Common myeloid progenitor, CD34-positive (primary cell): Measurements from ENCODE around the gene LYPLAL1. TPM values are rescaled to one million over a fixed set of nuclear protein-coding genes. Genes with fewer than 3 reads are reported as not detected.

Source experiments
- CTCF ChIA-PET: fragments of 350-600 bp; sonication (Branson Sonifier 250); formaldehyde crosslinking; loops from one replicate; lab custom pipeline; 2021; ENCODE audit warnings: antibody characterized with exemption; lab: Charles Lee
- POLR2A ChIA-PET: fragments of 350-600 bp; sonication (Branson Sonifier 250); formaldehyde crosslinking; loops from one replicate; lab custom pipeline; 2021; ENCODE audit warnings: antibody characterized with exemption; lab: Charles Lee
- DNase-seq, 3 donors: peaks; one replicate each; pipeline versions ENCODE4 v3.0.0 to v3.0.0-alpha.2; 2013
- H3K27ac ChIP-seq, 2 experiments: 1 replicate in 1 of 2; 2 replicates in 1 of 2; pipeline ENCODE4 v1.7.0; 2013; ENCODE audit warnings: inconsistent platforms in 2 of 2, low read length in 2 of 2, mild to moderate bottlenecking in 2 of 2, low read depth in 1 of 2, moderate library complexity in 1 of 2; ENCODE audit not compliant: severe bottlenecking in 2 of 2, insufficient read depth in 1 of 2, poor library complexity in 1 of 2
- H3K27me3 ChIP-seq, 5 experiments: replicated peaks in 2 of 5; 1 replicate in 3 of 5; 2 replicates in 2 of 5; pipeline versions ENCODE4 v1.6.1 to v1.7.0; 2013; ENCODE audit warnings: low read length in 4 of 5, mild to moderate bottlenecking in 2 of 5, moderate library complexity in 2 of 5, inconsistent platforms in 1 of 5; ENCODE audit not compliant: insufficient read depth in 5 of 5, control insufficient read depth in 4 of 5
- H3K36me3 ChIP-seq, 4 experiments: 1 replicate in 2 of 4; 2 replicates in 2 of 4; pipeline versions ENCODE4 v1.6.1 to v1.7.0; 2013; ENCODE audit warnings: low read length in 3 of 4, control low read depth in 1 of 4, mild to moderate bottlenecking in 1 of 4; ENCODE audit not compliant: control insufficient read depth in 4 of 4, insufficient read depth in 4 of 4
- H3K4me1 ChIP-seq, 4 experiments: 1 replicate in 3 of 4; 2 replicates in 1 of 4; pipeline versions ENCODE4 v1.6.1 to v1.7.1; 2013; ENCODE audit warnings: low read length in 3 of 4, mild to moderate bottlenecking in 3 of 4, control low read depth in 1 of 4, inconsistent platforms in 1 of 4, moderate library complexity in 1 of 4; ENCODE audit not compliant: control insufficient read depth in 4 of 4, insufficient read depth in 4 of 4; ENCODE audit errors: control extremely low read depth in 1 of 4
- H3K4me3 ChIP-seq, 7 experiments: 1 replicate in 4 of 7; 2 replicates in 3 of 7; pipeline versions ENCODE4 v1.5.1 to v1.7.0; 2013; ENCODE audit warnings: mild to moderate bottlenecking in 7 of 7, low read length in 6 of 7, moderate library complexity in 6 of 7, inconsistent platforms in 2 of 7, low read depth in 2 of 7, control low read depth in 1 of 7; ENCODE audit not compliant: insufficient read depth in 4 of 7, control insufficient read depth in 1 of 7; ENCODE audit errors: extremely low read depth in 1 of 7
- H3K9me3 ChIP-seq, 5 experiments: 1 replicate in 4 of 5; 2 replicates in 1 of 5; pipeline versions ENCODE4 v1.6.1 to v1.7.1; 2013; ENCODE audit warnings: low read length in 4 of 5, mild to moderate bottlenecking in 2 of 5, inconsistent platforms in 1 of 5, low read depth in 1 of 5, moderate library complexity in 1 of 5; ENCODE audit not compliant: control insufficient read depth in 4 of 5, insufficient read depth in 2 of 5; ENCODE audit errors: control extremely low read depth in 1 of 5
- WGBS: methylation state at CpG from one replicate; pipeline ENCODE4 v1.1.5; 2013; ENCODE audit not compliant: insufficient coverage; 5-methylcytosine and 5-hydroxymethylcytosine counted together
- polyA plus RNA-seq: library from polyadenylated mRNA; unstranded; fragments of 120-200 nt; gene quantifications from one replicate; pipeline ENCODE4 v1.2.1, GENCODE V29; 2013

Gene LYPLAL1
- polyA plus RNA-seq = 30.4 TPM

DNA sequence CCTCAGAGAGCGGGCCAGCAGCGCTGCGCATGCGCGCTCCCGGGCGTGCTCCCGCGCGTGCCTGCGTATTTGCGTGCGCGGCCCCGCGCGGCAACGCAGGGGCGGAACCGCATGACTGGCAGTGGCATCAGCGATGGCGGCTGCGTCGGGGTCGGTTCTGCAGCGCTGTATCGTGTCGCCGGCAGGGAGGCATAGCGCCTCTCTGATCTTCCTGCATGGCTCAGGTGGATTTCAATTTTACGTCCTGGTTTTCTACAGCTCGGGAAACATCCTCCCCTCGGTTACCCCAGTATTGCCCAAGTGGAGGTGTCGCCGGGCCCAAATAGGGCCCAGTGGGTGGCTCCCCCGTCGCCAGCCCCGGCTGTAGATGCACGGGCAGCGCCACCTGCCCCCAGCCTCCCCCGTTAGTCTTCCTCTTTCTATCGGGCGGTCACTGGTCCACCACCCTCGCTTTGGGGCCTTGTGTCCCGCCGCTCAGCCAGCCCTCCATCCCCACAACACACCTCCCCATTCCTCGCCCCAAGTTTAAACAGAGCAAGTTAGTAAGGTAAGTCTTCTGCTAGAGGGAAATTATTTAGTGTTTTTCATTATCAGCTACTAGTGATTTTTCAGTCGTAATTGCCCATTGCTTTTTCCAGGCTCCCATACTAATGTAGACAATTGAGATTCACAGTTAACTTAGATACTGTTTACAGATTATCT, at the start of gene LYPLAL1:
Gene LYPLAL1 (plus strand): TSS at position 121 of the 702 bp plus-strand sequence. CDS start 13 bp downstream, at position 134.
- Histone ChIP-seq H3K4me3 (peak within 1 kb of the TSS; percentile 60 to 94 (median 83)), H3K27ac (peak within 1 kb of the TSS; percentile 77 to 90), H3K9me3 (no peaks in the 10 kb centered on the region), H3K27me3 (no peaks in the 10 kb centered on the region), H3K4me1 (peaks cover 9 to 26% (median 12%) of the 10 kb centered on the region in 4 experiments), H3K36me3 (peaks cover 0 to 12% (median 3%) of the 10 kb centered on the region in 4 experiments)
- ChIA-PET CTCF (interaction anchor here (0.9 to 1.5 kb wide), 3 partner anchors 14 to 36 kb away, joined by 3 to 6 read pairs (median 3); no protein-coding TSS in a partner anchor), POLR2A (interaction anchor here (0.6 kb wide), 1 partner anchor 257 kb away, joined by 3 read pairs; no protein-coding TSS in a partner anchor)
- DNase-seq = peak; percentile 89 to 94 (median 93)
- 0% methylated on average over 41 of the region's 48 CpGs for WGBS

DNA sequence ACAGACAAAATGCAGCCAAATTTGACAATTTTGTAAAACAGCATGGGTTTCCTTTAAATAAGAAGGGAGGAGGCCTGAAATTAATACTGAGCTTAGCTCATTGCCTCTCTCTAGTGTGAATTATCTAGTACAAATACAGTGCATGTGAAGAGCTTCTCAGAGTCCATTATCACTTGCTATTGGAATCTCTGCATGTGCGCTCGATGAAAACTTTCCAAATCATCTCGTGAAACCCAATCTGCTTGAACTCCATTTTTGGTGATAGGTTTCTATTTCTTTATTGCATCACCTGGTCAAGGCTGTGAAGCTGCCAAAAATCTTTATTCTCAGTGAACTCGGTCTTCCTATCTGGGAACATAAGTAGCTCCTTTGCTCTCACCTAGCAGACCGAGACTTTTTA, 49.5 kb upstream of the LYPLAL1 start:
- no peaks in the 10 kb centered on the region for H3K9me3 ChIP-seq
- H3K4me1 ChIP-seq = peaks cover 0 to 3% (median 0%) of the 10 kb centered on the region in 4 experiments
- 100% methylated on average over 4 of the region's 5 CpGs for WGBS
- ChIA-PET CTCF (no interaction called here), POLR2A (no interaction called here)
- no peak overlapping the region for H3K27ac ChIP-seq
- H3K27me3 ChIP-seq = no peaks in the 10 kb centered on the region
- no peak overlapping the region for H3K4me3 ChIP-seq
- no peak for DNase-seq
- H3K36me3 ChIP-seq = no peaks in the 10 kb centered on the region

DNA sequence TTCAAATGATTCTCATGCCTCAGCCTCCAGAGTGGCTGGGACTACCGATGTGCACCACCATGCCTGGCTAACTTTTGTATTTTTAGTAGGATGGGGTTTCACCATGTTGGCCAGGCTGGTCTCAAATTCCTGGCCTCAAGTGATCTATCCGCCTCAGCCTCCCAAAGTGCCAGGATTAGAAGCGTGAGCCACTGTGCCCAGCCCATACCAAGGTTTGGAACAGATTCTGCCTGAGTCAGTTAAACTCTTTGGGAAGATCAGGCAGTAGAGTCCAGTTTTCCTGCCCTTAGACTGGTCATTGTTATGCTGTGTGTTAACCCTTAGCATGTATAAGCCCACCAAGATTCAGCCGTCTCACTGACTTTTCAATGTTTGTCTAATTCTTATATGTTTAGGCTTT, 48.3 kb upstream of the LYPLAL1 start:
- Histone ChIP-seq H3K27ac (no peak overlapping the region), H3K9me3 (no peaks in the 10 kb centered on the region), H3K36me3 (no peaks in the 10 kb centered on the region), H3K4me3 (no peak overlapping the region), H3K4me1 (peaks cover 0 to 3% (median 0%) of the 10 kb centered on the region in 4 experiments), H3K27me3 (no peaks in the 10 kb centered on the region)
- WGBS = 97% methylated on average over 3 of the region's 4 CpGs
- CTCF ChIA-PET = interaction anchor here (1.0 kb wide), 1 partner anchor 133 kb away, joined by 3 read pairs; no protein-coding TSS in a partner anchor
- DNase-seq = no peak
- POLR2A ChIA-PET = no interaction called here

DNA sequence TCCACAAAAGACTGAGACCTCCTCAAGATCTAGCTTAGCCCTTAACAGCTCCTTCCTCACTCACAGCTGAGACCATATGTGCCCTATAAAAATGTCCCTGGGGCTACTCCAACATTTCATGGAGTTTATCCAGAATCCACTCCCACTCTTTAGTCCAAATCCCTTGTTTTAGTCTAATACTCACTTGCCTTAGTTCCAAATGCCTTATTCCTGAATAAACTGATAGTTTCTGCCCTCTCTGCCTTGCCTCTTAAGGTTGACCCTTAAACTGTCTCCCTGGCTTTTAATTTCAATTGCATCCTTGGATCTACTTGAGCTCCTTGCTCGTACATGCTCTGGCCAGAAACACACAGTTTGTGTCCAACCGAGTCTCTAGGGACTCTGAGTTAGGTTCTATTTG, 47.3 kb upstream of the LYPLAL1 start:
- Histone ChIP-seq H3K4me3 (no peak overlapping the region), H3K4me1 (no peaks in the 10 kb centered on the region), H3K27me3 (no peaks in the 10 kb centered on the region), H3K27ac (no peak overlapping the region), H3K9me3 (no peaks in the 10 kb centered on the region), H3K36me3 (no peaks in the 10 kb centered on the region)
- WGBS = no CpG with 5 or more reads among the region's 2 CpGs
- ChIA-PET POLR2A (no interaction called here), CTCF (interaction anchor here (1.0 kb wide), 1 partner anchor 132 kb away, joined by 3 read pairs; no protein-coding TSS in a partner anchor)
- no peak for DNase-seq

DNA sequence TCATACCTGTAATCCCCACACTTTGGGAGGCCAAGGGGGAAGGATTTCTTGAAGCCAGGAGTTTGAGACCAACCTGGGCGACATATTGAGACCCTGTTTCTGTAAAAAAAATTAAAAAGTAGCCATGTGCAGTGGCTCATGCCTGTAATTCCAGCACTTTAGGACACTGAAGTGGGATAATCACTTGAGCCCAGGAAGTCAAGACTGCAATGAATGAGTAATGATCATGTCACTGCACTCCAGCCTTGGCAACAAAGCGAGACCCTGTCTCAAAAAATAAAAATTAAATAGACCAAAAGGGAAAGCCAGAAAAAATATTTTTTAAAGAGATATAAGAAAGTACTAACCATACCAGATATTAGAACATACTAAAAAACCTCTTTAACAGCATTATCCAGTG, 44.7 kb upstream of the LYPLAL1 start:
- DNase-seq = no peak
- ChIA-PET CTCF (no interaction called here), POLR2A (no interaction called here)
- Histone ChIP-seq H3K9me3 (peaks cover 0 to 2% (median 0%) of the 10 kb centered on the region in 5 experiments), H3K4me1 (no peaks in the 10 kb centered on the region), H3K27ac (no peak overlapping the region), H3K36me3 (no peaks in the 10 kb centered on the region), H3K4me3 (no peak overlapping the region), H3K27me3 (no peaks in the 10 kb centered on the region)
- no CpG with 5 or more reads among the region's 2 CpGs for WGBS

DNA sequence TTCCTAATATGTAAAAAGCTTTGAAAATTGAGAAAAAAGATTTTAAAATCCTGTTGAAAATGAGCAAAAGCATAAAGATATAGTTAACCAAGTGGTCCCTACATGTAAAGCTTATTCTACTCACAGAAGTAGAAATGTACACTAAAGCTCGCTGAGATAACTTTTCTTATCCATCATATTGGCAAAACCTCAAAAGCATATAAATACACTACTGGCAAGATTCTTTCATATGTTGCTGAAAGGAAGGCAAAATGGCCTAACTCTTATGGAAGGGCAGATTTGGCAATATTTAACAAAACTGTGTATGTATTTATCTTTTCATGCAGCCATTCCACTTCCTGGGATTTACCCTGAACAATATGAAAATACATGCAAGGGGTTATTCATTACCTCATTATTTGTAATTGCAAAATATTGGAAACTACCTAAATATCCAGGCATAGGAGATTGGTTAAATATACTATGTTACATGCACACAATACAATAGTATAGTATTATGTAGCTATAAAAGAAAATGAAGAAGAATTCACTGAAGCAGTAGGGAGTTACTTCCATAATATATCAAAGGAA, 43.2 kb upstream of the LYPLAL1 start:
- Histone ChIP-seq H3K4me3 (no peak overlapping the region), H3K4me1 (no peaks in the 10 kb centered on the region), H3K36me3 (no peaks in the 10 kb centered on the region), H3K27ac (no peak overlapping the region), H3K27me3 (no peaks in the 10 kb centered on the region), H3K9me3 (peaks cover 0 to 4% (median 0%) of the 10 kb centered on the region in 5 experiments)
- no CpG with 5 or more reads among the region's 1 CpG for WGBS
- DNase-seq = no peak
- CTCF ChIA-PET = no interaction called here
- POLR2A ChIA-PET = no interaction called here

DNA sequence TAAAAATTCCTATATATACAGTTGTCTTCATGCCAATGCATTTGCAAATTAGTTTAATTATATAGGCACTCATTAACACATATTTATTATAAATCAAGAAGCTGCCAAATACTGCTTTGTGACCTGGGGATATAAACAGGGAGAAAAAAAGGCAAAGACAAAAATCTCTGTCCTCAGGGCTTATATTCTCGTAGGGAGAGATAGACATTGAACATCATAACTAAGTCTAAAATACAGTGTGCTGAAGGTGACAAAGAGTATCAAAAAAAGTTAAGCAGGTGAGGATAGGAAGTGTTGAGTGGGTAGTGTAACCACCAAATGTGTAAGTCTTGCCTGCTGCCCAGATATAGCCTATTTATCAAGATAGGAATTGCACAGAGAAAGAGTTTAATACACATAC, 40.7 kb upstream of the LYPLAL1 start:
- ChIA-PET POLR2A (no interaction called here), CTCF (no interaction called here)
- Histone ChIP-seq H3K9me3 (peaks cover 0 to 4% (median 0%) of the 10 kb centered on the region in 5 experiments), H3K4me3 (no peak overlapping the region), H3K36me3 (no peaks in the 10 kb centered on the region), H3K4me1 (no peaks in the 10 kb centered on the region), H3K27ac (no peak overlapping the region), H3K27me3 (no peaks in the 10 kb centered on the region)
- WGBS = no CpG with 5 or more reads among the region's 1 CpG
- no peak for DNase-seq
